Pancreas (tissue), 10 donors: ENCODE data around the gene AP5Z1. TPM values are rescaled to one million over a fixed set of nuclear protein-coding genes. Genes with fewer than 3 reads are reported as not detected.
A peak's percentile ranks its signal among the peaks of the same experiment; 100 is the strongest.

Experiments
- ATAC-seq, 4 donors: fragments of 200-7000 bp; cut with Tn5 transposase; one replicate each; pipeline versions ENCODE4 v1.8.0 to v1.9.1; 2020; ENCODE audit warnings: mild to moderate bottlenecking in 4 of 4, moderate library complexity in 4 of 4
- DNase-seq, 6 donors: peaks; one replicate each; pipeline ENCODE4 v3.0.0-alpha.2; 2020
- FAIRE-seq: peaks from 2 replicates; lab custom pipeline; 2012; peaks lifted over from hg19 to GRCh38; lab: Jason Lieb, UNC
- H3K27ac ChIP-seq, 4 donors: fragments of 200-600 bp; sonication (generic); 1 replicate in 3 of 4; 2 replicates in 1 of 4; pipeline versions ENCODE4 v1.5.0 to v1.8.0; 2020
- H3K27me3 ChIP-seq, 4 donors: fragments of 200-600 bp; one replicate each; pipeline ENCODE4 v1.8.0; 2021
- H3K36me3 ChIP-seq, 3 donors: fragments of 200-600 bp; sonication (generic) in 1 of 3; one replicate each; pipeline versions ENCODE4 v1.5.0 to v1.8.0; 2020 to 2021
- H3K4me1 ChIP-seq, 3 donors: fragments of 200-600 bp; one replicate each; pipeline ENCODE4 v1.8.0; 2021
- H3K4me3 ChIP-seq, 4 donors: fragments of 200-600 bp; sonication (generic) in 2 of 4; one replicate each; pipeline versions ENCODE4 v1.5.0 to v1.8.0; 2020 to 2021
- H3K9me3 ChIP-seq, 4 donors: fragments of 200-600 bp; one replicate each; pipeline ENCODE4 v1.8.0; 2021
- WGBS, 2 donors: extraction: QIAGEN DNeasy Blood & Tissue Kit; methylation state at CpG; one replicate each; pipeline ENCODE4 v1.1.7; 2013; 5-methylcytosine and 5-hydroxymethylcytosine counted together
- intact Hi-C, 3 donors: fragments of 100-400 bp; cut with DNase I; formaldehyde crosslinking; loops; one replicate each; pipeline versions ENCODE4 v1.11.1 to v1.14.2; 2022
- polyA plus RNA-seq, 2 donors: library from polyadenylated mRNA; stranded (reverse); fragments of 200-250 nt; gene quantifications; one replicate each; pipeline ENCODE4 v1.2.3, GENCODE V29; 2013
- total RNA-seq, 6 donors: library from RNA; stranded (reverse); fragmentation: NEBNext Ultra II Directional in 4 of 6; extraction: Animal tissue kit (Norgen Biotek cat#: 25700) in 4 of 6; gene quantifications; one replicate each; pipeline versions ENCODE4 v1.2.1 to v1.2.4, GENCODE V29; 2021 to 2023
- TF ChIP-seq, protein P1 (sequence below), 4 donors: fragments of 200-600 bp; sonication (generic) in 3 of 4; IDR thresholded peaks; one replicate each; pipeline versions ENCODE4 v1.5.0 to v1.8.0; 2021; ENCODE audit warnings: antibody characterized with exemption in 4 of 4
- donor health status: healthy with polysubstance abuse.
- donor health status: DM: no; HTN: no; CAD: no; lungs with moderate emphysema.
- donor health status: DM: no; HTN: no; CAD: no.
- donor health status: control.
- donor health status: control.
- donor health status: Bipolar disorder and iron deficiency.
- donor health status: DM: yes; HTN: yes; CAD: no.
- donor health status: DM: no; HTN: no; CAD: no.
- donor health status: DM: no; HTN: no; CAD: no.
- donor health status: DM: yes; HTN: yes; CAD: no.

AP5Z1 gene
- total and polyA plus RNA-seq, 8 donors = 12.8 to 81.2 (median 18.3) TPM

DNA sequence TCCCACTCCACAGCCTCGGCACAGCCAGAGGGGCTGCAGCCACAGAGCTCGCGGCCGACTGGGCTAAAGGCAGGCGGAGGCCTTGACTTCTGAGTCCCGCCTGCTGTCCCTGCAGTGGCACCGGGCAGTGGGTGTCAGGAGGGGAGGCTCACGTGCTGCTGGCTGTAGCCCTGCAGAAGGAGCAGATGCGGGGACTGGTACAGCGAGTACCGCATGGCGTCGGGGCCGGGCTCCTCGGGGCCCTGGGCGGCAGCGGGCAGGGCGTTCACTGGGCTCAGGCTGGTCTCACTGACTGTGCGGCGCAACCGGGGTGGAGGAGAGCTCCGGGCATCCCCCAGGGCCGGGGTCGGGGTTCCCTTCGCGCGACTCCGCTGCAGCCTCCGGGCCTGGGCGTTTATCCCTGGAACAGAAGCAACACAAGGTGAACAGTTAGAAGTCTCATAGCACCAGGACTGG, 60.8 kb downstream of the AP5Z1 start:
- peak in 1 of 6 donors; percentile 59 for DNase-seq
- WGBS, 2 donors = 83 to 91% methylated on average over 30 of the region's 30 CpGs

GRCh38 chr7:4837041-4837802, 61.8 kb downstream of the AP5Z1 start:
- ATAC-seq (peak; percentile 61 to 86 (median 70)), FAIRE-seq (no peak)

More for the DNA sequence above, 60.8 kb downstream of the AP5Z1 start:
- Histone ChIP-seq H3K36me3 (no peaks in the 10 kb centered on the region), H3K4me3 (peak overlapping the region in 1 of 4 donors; percentile 32), H3K27ac (peak overlapping the region in 2 of 4 donors; percentile 39 to 55), H3K4me1 (no peaks in the 10 kb centered on the region), H3K9me3 (no peaks in the 10 kb centered on the region), H3K27me3 (no peaks in the 10 kb centered on the region)
- no peak for FAIRE-seq
- intact Hi-C loops = no loop called here
- ATAC-seq = peak in 3 of 4 donors; percentile 21 to 32 (median 29)
- TF ChIP-seq, protein P1, sequence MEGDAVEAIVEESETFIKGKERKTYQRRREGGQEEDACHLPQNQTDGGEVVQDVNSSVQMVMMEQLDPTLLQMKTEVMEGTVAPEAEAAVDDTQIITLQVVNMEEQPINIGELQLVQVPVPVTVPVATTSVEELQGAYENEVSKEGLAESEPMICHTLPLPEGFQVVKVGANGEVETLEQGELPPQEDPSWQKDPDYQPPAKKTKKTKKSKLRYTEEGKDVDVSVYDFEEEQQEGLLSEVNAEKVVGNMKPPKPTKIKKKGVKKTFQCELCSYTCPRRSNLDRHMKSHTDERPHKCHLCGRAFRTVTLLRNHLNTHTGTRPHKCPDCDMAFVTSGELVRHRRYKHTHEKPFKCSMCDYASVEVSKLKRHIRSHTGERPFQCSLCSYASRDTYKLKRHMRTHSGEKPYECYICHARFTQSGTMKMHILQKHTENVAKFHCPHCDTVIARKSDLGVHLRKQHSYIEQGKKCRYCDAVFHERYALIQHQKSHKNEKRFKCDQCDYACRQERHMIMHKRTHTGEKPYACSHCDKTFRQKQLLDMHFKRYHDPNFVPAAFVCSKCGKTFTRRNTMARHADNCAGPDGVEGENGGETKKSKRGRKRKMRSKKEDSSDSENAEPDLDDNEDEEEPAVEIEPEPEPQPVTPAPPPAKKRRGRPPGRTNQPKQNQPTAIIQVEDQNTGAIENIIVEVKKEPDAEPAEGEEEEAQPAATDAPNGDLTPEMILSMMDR (IDR thresholded peaks at IDR 0.05) = no peak

DNA sequence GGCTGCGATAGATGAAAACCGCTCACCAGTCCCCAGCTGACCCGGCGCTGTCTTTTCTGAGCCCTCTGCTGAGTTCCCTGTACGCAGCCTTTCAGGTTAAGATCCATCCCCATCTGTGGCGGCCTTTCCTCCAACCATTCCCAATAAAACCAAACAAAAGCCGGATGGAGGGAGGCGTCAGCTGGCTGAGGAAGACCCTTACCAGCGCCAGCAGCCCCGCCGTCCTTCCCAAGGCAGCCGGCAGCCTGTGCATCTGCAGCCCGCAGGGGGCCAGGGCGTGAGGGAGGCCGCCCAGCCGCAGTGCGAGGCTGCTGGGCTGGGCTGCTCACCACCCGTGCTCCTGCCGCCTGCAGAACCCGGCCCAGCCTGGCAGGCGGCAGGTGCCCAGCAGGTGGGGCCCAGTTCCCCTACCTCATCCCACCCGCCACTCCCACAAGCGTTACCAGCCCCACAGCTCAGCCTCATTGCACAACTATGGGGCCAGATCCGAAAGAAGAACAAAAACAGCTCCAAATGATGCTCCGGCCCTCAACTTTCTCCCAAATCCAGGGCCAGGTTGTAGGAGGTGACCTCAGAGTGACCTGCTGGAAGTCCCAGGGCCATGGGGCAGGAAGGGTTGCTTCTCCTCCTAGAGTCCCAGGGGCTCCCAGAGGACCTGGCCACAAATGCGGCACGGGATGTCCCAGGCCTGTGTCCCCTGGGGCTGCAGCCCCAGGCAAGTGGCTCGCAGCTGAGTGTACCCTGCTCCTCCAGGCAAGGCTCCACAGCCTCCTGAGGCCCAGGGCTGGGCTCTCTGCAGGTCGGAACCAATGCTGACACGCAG, 62.6 kb downstream of the AP5Z1 start:
- TF ChIP-seq, protein P1 (IDR thresholded peaks at IDR 0.05) = no peak
- intact Hi-C loops = no loop called here
- no peak overlapping the region for H3K27ac ChIP-seq
- DNase-seq = peak in 1 of 6 donors; percentile 2
- H3K36me3 ChIP-seq = no peaks in the 10 kb centered on the region
- no peaks in the 10 kb centered on the region for H3K27me3 ChIP-seq
- H3K9me3 ChIP-seq = no peaks in the 10 kb centered on the region
- no peaks in the 10 kb centered on the region for H3K4me1 ChIP-seq
- ATAC-seq = no peak
- no peak for FAIRE-seq
- 77 to 85% methylated on average over 30 of the region's 30 CpGs for WGBS, 2 donors
- H3K4me3 ChIP-seq = no peak overlapping the region

More at GRCh38 chr7:4837041-4837802, 61.8 kb downstream of the AP5Z1 start:
- TF ChIP-seq, protein P1 (IDR thresholded peaks at IDR 0.05) = no peak
- H3K9me3 ChIP-seq = no peaks in the 10 kb centered on the region
- no peaks in the 10 kb centered on the region for H3K36me3 ChIP-seq
- H3K4me1 ChIP-seq = no peaks in the 10 kb centered on the region
- H3K4me3 ChIP-seq = peak overlapping the region in 1 of 4 donors; percentile 32
- peak overlapping the region in 1 of 4 donors; percentile 55 for H3K27ac ChIP-seq
- WGBS, 2 donors = 48 to 51% methylated on average over 22 of the region's 22 CpGs
- intact Hi-C loops = no loop called here
- DNase-seq = peak in 5 of 6 donors; percentile 40 to 86 (median 82)
- H3K27me3 ChIP-seq = no peaks in the 10 kb centered on the region

- no peak overlapping the region for H3K4me3 ChIP-seq
- no peak for DNase-seq
- FAIRE-seq = no peak
- H3K9me3 ChIP-seq = no peaks in the 10 kb centered on the region
- 83 to 85% methylated on average over 21 of the region's 21 CpGs for WGBS, 2 donors
- H3K36me3 ChIP-seq = no peaks in the 10 kb centered on the region
- ATAC-seq = peak in 1 of 4 donors; percentile 6
- H3K4me1 ChIP-seq = no peaks in the 10 kb centered on the region
- H3K27ac ChIP-seq = no peak overlapping the region
- TF ChIP-seq, protein P1 (IDR thresholded peaks at IDR 0.05) = no peak
- H3K27me3 ChIP-seq = no peaks in the 10 kb centered on the region
- intact Hi-C loops = no loop called here
These were observed 63.4 kb downstream of the AP5Z1 start for GRCh38 chr7:4838626-4839334.
